Activated naive CD8-positive, alpha-beta T cell treated with anti-CD3 and anti-CD28 coated beads, Interleukin-2, amount 50 U/mL, for 24 hours (primary cell): ENCODE measurements around the gene STARD6.
"Not testable (repeated sequence)": the region's sequence is repeated elsewhere in the genome, so short reads cannot be mapped to it uniquely, and the experiment has no call there.

Experiments
- ATAC-seq: fragments of 150-1000 bp; cut with Tn5 transposase; one replicate; pipeline ENCODE4 v1.10.0; 2021
- DNase-seq: peaks from one replicate; pipeline ENCODE4 v3.0.0; 2021
- H3K27ac Mint-ChIP-seq: one replicate; pipeline ENCODE4 v1.8.0; 2021; ENCODE audit warnings: mild to moderate bottlenecking, mixed read lengths
- H3K27me3 Mint-ChIP-seq: one replicate; pipeline ENCODE4 v1.8.0; 2021; ENCODE audit warnings: mixed read lengths
- H3K36me3 Mint-ChIP-seq: one replicate; pipeline ENCODE4 v1.8.0; 2021; ENCODE audit warnings: low read depth, mixed read lengths
- H3K4me1 Mint-ChIP-seq: one replicate; pipeline ENCODE4 v1.8.0; 2021; ENCODE audit warnings: mixed read lengths
- H3K4me3 Mint-ChIP-seq: one replicate; pipeline ENCODE4 v1.8.0; 2021; ENCODE audit warnings: mild to moderate bottlenecking, moderate library complexity, mixed read lengths
- H3K9me3 Mint-ChIP-seq: one replicate; pipeline ENCODE4 v1.8.0; 2021; ENCODE audit warnings: mixed read lengths

STARD6 gene

GRCh38 chr18:54357660-54358494, at the start of gene STARD6, which contains the start of gene C18orf54:
STARD6 (minus strand) TSS chr18:54357858; CDS start chr18:54354573, 3,285 bp downstream.
C18orf54 (plus strand) TSS chr18:54357906; CDS start chr18:54360573, 2,667 bp downstream.
- H3K4me1 Mint-ChIP-seq: peaks cover 21% of the 10 kb centered on the region
- H3K36me3 Mint-ChIP-seq: peaks cover 14% of the 10 kb centered on the region
- H3K4me3 Mint-ChIP-seq: peak within 1 kb of the TSS; percentile 99
- no peaks in the 10 kb centered on the region for H3K27me3 Mint-ChIP-seq
- ATAC-seq: peak; percentile 96
- peak within 1 kb of the TSS; percentile 97 for H3K27ac Mint-ChIP-seq
- H3K9me3 Mint-ChIP-seq: no peaks in the 10 kb centered on the region
- DNase-seq: peak; percentile 89

GRCh38 chr18:54405290-54405689, 47.6 kb upstream of the STARD6 start:
- no peaks in the 10 kb centered on the region for H3K9me3 Mint-ChIP-seq
- H3K4me1 Mint-ChIP-seq: no peaks in the 10 kb centered on the region
- no peak overlapping the region for H3K4me3 Mint-ChIP-seq
- no peak for ATAC-seq
- DNase-seq: no peak
- no peaks in the 10 kb centered on the region for H3K36me3 Mint-ChIP-seq
- H3K27ac Mint-ChIP-seq: no peak overlapping the region
- peaks cover 19% of the 10 kb centered on the region for H3K27me3 Mint-ChIP-seq

GRCh38 chr18:54396760-54397159, 39.1 kb upstream of the STARD6 start:
- ATAC-seq (no peak), DNase-seq (no peak)
- no peaks in the 10 kb centered on the region for H3K36me3 Mint-ChIP-seq
- H3K4me3 Mint-ChIP-seq: no peak overlapping the region
- H3K27me3 Mint-ChIP-seq: peaks cover 2% of the 10 kb centered on the region
- H3K27ac Mint-ChIP-seq: no peak overlapping the region
- no peaks in the 10 kb centered on the region for H3K4me1 Mint-ChIP-seq
- H3K9me3 Mint-ChIP-seq: no peaks in the 10 kb centered on the region

GRCh38 chr18:54393648-54394294, 36.1 kb upstream of the STARD6 start:
- H3K36me3 Mint-ChIP-seq: no peaks in the 10 kb centered on the region
- H3K9me3 Mint-ChIP-seq: no peaks in the 10 kb centered on the region
- H3K27me3 Mint-ChIP-seq: peaks cover 8% of the 10 kb centered on the region

GRCh38 chr18:54392543-54393023, 34.9 kb upstream of the STARD6 start:
- no peak overlapping the region for H3K27ac Mint-ChIP-seq
- no peaks in the 10 kb centered on the region for H3K36me3 Mint-ChIP-seq
- no peaks in the 10 kb centered on the region for H3K9me3 Mint-ChIP-seq
- peaks cover 9% of the 10 kb centered on the region for H3K27me3 Mint-ChIP-seq
- peaks cover 8% of the 10 kb centered on the region for H3K4me1 Mint-ChIP-seq
- DNase-seq (no peak), ATAC-seq (no peak)
- no peak overlapping the region for H3K4me3 Mint-ChIP-seq

More at GRCh38 chr18:54393648-54394294, 36.1 kb upstream of the STARD6 start:
- Mint-ChIP-seq H3K4me1 (peaks cover 3% of the 10 kb centered on the region), H3K27ac (no peak overlapping the region), H3K4me3 (no peak overlapping the region)
- no peak for ATAC-seq
- no peak for DNase-seq

- Mint-ChIP-seq H3K9me3 (no peaks in the 10 kb centered on the region), H3K27ac (no peak overlapping the region), H3K36me3 (no peaks in the 10 kb centered on the region), H3K4me3 (no peak overlapping the region), H3K4me1 (peaks cover 8% of the 10 kb centered on the region), H3K27me3 (peaks cover 6% of the 10 kb centered on the region)
- no peak for DNase-seq
- ATAC-seq: no peak
Measured at GRCh38 chr18:54390838-54391237, 33.2 kb upstream of the STARD6 start.

- H3K4me1 Mint-ChIP-seq: peaks cover 8% of the 10 kb centered on the region
- DNase-seq (no peak), ATAC-seq (no peak)
- H3K36me3 Mint-ChIP-seq: no peaks in the 10 kb centered on the region
- H3K4me3 Mint-ChIP-seq: no peak overlapping the region
- H3K27ac Mint-ChIP-seq: no peak overlapping the region
- peaks cover 6% of the 10 kb centered on the region for H3K27me3 Mint-ChIP-seq
- H3K9me3 Mint-ChIP-seq: no peaks in the 10 kb centered on the region
Measured at GRCh38 chr18:54389143-54389505, 31.5 kb upstream of the STARD6 start.

- H3K36me3 Mint-ChIP-seq: no peaks in the 10 kb centered on the region
- ATAC-seq: peak; percentile 88
- H3K4me3 Mint-ChIP-seq: no peak overlapping the region
- no peaks in the 10 kb centered on the region for H3K9me3 Mint-ChIP-seq
- peaks cover 8% of the 10 kb centered on the region for H3K4me1 Mint-ChIP-seq
- H3K27me3 Mint-ChIP-seq: peaks cover 6% of the 10 kb centered on the region
- peak; percentile 26 for DNase-seq
- H3K27ac Mint-ChIP-seq: peak overlapping the region; percentile 26
Measured at GRCh38 chr18:54388203-54389142, 30.8 kb upstream of the STARD6 start.

- DNase-seq: no peak
Measured at GRCh38 chr18:54387631-54388030, 30.0 kb upstream of the STARD6 start.

GRCh38 chr18:54386800-54387495, 29.3 kb upstream of the STARD6 start:
- not testable (repeated sequence) for H3K36me3 Mint-ChIP-seq, DNase-seq, H3K9me3 Mint-ChIP-seq, H3K4me3 Mint-ChIP-seq, H3K4me1 Mint-ChIP-seq, H3K27ac Mint-ChIP-seq, H3K27me3 Mint-ChIP-seq, ATAC-seq

More at GRCh38 chr18:54387631-54388030, 30.0 kb upstream of the STARD6 start:
- Mint-ChIP-seq H3K27me3 (peaks cover 6% of the 10 kb centered on the region), H3K4me1 (peaks cover 8% of the 10 kb centered on the region), H3K27ac (no peak overlapping the region), H3K4me3 (no peak overlapping the region), H3K36me3 (no peaks in the 10 kb centered on the region), H3K9me3 (no peaks in the 10 kb centered on the region)
- no peak for ATAC-seq

GRCh38 chr18:54386043-54386442, 28.4 kb upstream of the STARD6 start:
- no peak for ATAC-seq

GRCh38 chr18:54382733-54383252, 25.1 kb upstream of the STARD6 start:
- Mint-ChIP-seq H3K9me3 (no peaks in the 10 kb centered on the region), H3K4me3 (no peak overlapping the region), H3K27ac (no peak overlapping the region)

More at GRCh38 chr18:54386043-54386442, 28.4 kb upstream of the STARD6 start:
- Mint-ChIP-seq H3K9me3 (no peaks in the 10 kb centered on the region), H3K4me1 (peaks cover 8% of the 10 kb centered on the region), H3K36me3 (no peaks in the 10 kb centered on the region), H3K4me3 (no peak overlapping the region), H3K27me3 (peaks cover 6% of the 10 kb centered on the region), H3K27ac (no peak overlapping the region)
- no peak for DNase-seq

GRCh38 chr18:54382076-54382475, 24.4 kb upstream of the STARD6 start:
- H3K27ac Mint-ChIP-seq: no peak overlapping the region
- DNase-seq (no peak), ATAC-seq (no peak)
- no peaks in the 10 kb centered on the region for H3K36me3 Mint-ChIP-seq
- no peaks in the 10 kb centered on the region for H3K9me3 Mint-ChIP-seq
- no peaks in the 10 kb centered on the region for H3K27me3 Mint-ChIP-seq
- H3K4me3 Mint-ChIP-seq: no peak overlapping the region
- no peaks in the 10 kb centered on the region for H3K4me1 Mint-ChIP-seq

More at GRCh38 chr18:54382733-54383252, 25.1 kb upstream of the STARD6 start:
- Mint-ChIP-seq H3K4me1 (no peaks in the 10 kb centered on the region), H3K36me3 (no peaks in the 10 kb centered on the region), H3K27me3 (no peaks in the 10 kb centered on the region)
- ATAC-seq (no peak), DNase-seq (no peak)
